Cerebellar cortex (tissue), 1 donor: Measurements from ENCODE around the gene CSN3.
"Not testable (repeated sequence)": the region's sequence is repeated elsewhere in the genome, so short reads cannot be mapped to it uniquely, and the experiment has no call there.

Source experiments
- DNase-seq: peaks from one replicate; pipeline ENCODE4 v3.0.0-alpha.2; 2015; ENCODE audit warnings: low spot score

The CSN3 gene

DNA sequence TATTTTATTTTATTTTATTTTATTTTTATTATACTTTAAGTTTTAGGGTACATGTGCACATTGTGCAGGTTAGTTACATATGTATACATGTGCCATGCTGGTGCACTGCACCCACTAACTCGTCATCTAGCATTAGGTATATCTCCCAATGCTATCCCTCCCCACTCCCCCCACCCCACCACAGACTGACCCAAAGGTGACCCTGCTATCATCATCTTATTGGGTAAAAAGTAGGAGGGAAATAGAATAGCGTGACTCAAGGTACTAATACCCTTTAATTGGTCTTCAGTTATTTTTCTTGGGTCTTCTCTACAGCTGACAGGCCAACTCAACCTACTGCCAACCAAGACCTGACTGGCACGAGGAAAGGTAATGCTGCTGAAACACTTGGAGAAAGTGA lies at the start of gene CSN3:
TSS of gene CSN3 (plus strand) at position 301 of the 400 bp plus-strand sequence. CDS start 2,223 bp downstream, outside the sequence.
- not testable (repeated sequence) for DNase-seq

GRCh38 chr4:70192895-70193294 lies 49.5 kb upstream of the CSN3 start:
- no peak for DNase-seq

GRCh38 chr4:70195425-70195824 lies 47.0 kb upstream of the CSN3 start, which contains the start of gene ODAM:
ODAM (plus strand) TSS chr4:70195725; CDS start chr4:70196544, 819 bp downstream.
- no peak for DNase-seq

- DNase-seq: no peak
These were observed 45.5 kb upstream of the CSN3 start for GRCh38 chr4:70196857-70197256.

GRCh38 chr4:70197842-70198241 lies 44.6 kb upstream of the CSN3 start:
- no peak for DNase-seq

- DNase-seq: no peak
These were observed 38.8 kb upstream of the CSN3 start for GRCh38 chr4:70203601-70204000.

- not testable (repeated sequence) for DNase-seq
These were observed 29.6 kb upstream of the CSN3 start for GRCh38 chr4:70212752-70213151.

- not testable (repeated sequence) for DNase-seq
These were observed 26.3 kb upstream of the CSN3 start for GRCh38 chr4:70216109-70216508.

DNA sequence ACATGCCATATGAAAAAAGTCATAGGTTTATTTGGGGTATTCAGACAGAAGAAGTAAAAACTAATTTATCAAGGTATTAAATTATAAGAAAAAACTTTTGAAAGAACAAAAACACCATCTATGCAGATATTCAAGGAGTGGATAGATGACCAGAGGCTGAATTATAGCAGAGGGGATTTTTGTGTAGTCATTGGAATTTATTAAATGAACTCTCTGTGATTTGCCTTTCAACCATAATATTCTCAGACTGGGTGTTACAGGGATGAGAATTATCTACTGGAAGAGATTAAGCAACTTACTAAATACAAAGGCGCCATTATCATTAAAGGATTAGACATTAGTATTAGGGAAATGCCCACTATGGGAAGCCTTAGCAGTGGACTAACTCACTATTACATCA lies 25.8 kb upstream of the CSN3 start:
- not testable (repeated sequence) for DNase-seq

- DNase-seq: not testable (repeated sequence)
These were observed 21.0 kb upstream of the CSN3 start for GRCh38 chr4:70221389-70221788.

GRCh38 chr4:70221818-70222217 lies 20.6 kb upstream of the CSN3 start:
- not testable (repeated sequence) for DNase-seq

DNA sequence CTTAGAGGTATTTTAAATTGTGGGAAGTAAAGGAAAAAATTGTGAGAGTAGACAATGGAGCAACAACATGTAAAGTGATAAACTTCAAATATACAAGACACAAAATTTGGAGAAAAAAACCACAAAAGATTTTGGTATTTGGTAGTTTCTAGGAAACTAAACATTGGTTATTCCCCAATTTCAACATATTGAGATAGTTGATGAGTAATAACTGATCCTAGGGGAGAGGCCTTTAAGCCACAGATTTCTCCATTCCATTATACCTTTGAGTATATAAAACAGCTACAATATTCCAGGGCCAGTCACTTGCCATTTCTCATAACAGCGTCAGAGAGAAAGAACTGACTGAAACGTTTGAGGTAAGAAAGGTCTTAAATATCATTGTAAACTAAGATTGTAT lies 16.6 kb upstream of the CSN3 start, which contains the start of gene FDCSP:
TSS of gene FDCSP (plus strand) at position 301 of the 400 bp plus-strand sequence. CDS start 5,071 bp downstream, outside the sequence.
- no peak for DNase-seq

DNA sequence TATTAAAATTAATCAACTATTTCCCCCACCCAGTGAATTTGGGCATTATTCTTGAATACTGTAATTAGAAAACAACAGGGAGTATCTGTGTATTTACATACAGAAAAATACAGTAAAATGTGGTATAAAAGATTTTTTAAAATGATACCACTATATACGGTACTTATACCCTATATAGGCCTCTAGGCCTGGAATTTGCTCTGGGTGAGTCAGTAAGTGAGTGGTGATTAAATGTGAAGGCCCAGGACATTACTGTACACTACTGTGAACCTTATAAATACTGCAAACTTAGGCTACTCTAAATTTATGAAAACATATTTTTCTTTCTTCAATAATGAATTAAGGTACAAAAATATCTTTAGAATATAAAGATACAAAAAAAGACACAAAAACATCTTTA lies 6.3 kb upstream of the CSN3 start:
- DNase-seq: no peak

DNA sequence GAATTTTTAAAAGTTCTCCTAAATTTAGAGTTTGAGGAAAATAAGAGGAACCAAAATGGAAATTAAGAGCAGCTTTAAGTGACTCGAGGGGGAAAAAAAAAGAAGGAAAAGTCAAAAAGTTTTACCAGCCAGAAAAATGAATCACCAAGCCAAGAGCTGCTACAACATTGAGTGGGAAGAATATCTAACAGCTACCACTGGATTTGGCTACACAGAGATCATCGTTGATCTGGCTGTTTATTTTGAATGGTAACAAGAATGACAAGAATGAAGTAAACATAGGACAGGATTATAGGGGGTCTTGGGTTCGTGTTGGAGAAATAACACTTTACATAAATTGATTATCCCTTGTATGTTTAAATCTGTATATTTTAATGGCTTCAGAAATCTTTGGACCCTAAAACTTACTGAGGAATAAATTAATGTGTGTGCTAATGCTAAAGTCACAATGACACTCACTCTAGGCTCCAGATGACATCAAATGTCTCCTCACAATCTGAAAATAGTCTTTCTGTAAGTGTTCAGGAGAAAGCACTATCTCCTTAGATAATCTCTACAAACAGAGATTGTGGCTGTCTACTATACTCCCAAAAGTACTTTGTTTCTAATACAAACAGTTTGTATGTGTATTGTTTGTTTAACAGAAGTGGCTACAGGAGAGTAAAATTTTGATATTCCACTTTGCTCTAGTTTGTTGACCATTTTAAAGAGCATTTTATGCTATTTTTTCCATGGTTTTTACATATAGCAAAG lies 3.1 kb upstream of the CSN3 start:
- no peak for DNase-seq

DNA sequence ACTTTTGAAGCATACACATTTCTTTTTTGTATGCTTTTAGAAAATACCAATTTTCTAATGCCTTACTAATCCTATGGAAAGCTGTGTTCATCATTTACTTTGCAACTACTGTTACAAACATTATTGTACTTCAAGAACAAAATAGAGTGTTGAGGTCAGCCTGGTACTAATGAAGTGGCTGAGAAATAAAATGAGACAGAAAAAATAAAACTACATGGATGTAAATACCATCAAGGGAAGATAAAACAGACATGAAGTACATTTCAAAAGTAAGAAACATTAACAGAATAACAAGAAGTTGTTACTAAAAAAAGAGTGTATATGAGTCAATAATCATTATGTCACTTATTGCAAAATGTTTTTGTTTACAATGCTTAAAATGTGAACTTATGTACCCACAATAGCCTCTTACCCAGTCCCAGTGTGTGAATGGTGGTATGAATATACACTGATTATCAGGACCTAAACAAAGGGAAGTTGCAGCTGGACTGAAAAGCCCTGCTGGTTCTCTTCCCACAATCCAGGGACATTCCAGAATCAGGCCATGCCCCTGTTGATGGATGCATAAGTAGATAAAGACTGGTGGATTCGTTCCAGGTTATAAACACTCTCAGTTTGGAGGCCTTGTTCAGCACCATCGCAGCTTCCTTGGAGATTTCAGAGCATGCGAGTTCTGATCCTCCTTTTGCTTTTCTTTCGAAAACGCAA lies 2.4 kb upstream of the CSN3 start:
- no peak for DNase-seq

GRCh38 chr4:70243091-70243490 lies 694 bp downstream of the CSN3 start:
- DNase-seq: no peak

DNA sequence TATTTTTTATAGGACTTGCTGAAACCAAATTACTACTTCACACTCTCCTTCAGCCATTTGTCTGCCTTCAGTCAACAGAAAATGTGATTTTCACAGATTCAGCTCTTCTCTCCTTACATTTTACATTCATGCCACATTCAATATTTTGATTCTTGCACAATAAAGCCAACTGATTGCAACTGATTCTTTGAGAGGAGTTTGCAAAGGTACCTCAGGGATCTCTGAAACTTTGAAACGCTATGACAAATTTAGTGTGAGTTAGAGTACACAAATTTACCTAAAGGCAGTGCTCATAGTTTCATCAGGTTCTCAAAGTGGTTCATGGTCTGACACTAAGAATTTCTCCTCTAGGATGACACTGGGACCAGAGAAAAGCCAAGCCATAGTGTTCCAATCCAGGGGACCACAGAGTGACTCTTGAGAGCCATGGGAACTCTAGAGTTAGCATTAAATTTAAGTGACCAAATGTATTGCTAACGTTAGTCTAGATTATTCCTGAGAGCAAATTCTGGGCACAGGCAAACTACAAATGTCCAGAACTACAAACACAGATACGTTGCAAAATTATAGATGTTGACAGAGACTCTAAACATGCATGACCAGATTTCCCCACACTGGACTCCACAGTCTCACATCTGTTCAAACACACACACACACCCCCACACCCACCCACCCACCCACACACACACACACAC lies 9.0 kb downstream of the CSN3 start:
- no peak for DNase-seq

- no peak for DNase-seq
These were observed 9.5 kb downstream of the CSN3 start for GRCh38 chr4:70251945-70252277.

- DNase-seq: no peak
These were observed 27.3 kb downstream of the CSN3 start for GRCh38 chr4:70269674-70270073.

GRCh38 chr4:70277121-70277520 lies 34.7 kb downstream of the CSN3 start:
- no peak for DNase-seq

DNA sequence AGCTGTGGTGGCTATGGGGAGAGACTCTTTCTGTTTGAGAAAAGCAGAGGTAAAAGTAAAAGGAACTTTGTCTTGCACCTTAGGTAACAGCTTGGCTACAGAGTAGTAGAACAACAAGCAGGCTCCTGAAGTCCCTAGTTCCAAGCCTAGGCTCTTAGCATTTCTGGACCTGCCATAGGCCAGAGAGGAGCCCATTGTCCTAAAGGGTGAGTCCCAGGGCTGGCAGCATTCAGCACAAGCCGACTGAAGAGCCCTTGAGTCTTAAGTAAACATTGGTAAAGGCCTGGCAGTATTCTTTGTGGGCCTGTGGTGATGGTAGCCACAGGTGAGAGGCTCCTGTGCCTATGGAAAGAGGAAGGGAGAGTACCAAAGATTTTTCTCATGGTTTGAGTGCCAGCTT lies 38.2 kb downstream of the CSN3 start:
- DNase-seq: no peak

DNA sequence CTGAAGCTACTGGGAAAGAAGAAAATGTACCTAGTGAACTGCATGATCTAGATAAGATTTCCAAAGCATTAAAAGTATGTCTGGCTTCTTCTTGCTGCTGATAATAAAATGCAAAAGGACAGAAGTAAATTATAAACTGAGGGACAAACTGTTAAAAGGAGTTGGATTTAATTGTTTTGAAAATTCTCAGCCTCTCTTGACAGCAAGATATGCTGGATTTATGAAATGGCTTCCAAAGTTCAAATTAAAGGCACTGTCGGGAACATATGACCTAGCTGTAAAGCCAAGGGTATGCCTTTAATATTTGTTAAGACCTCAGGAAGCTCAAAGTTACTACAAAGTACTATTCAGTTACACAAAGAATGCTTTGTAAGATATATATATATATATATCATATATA lies 46.3 kb downstream of the CSN3 start:
- DNase-seq: no peak

GRCh38 chr4:70291341-70291740 lies 48.9 kb downstream of the CSN3 start:
- DNase-seq: no peak
